Esophagus muscularis mucosa (tissue), 4 donors: ENCODE measurements around the gene PACSIN1.

Source experiments
- EP300 ChIP-seq: sonication (generic); formaldehyde crosslinking; IDR thresholded peaks from one replicate; pipeline ENCODE4 v1.6.1; 2017; ENCODE audit warnings: antibody characterized with exemption
- POLR2A ChIP-seq: fragments of 450-650 bp; IDR thresholded peaks from one replicate; pipeline ENCODE4 v1.6.1; 2017; ENCODE audit warnings: antibody characterized with exemption, moderate library complexity, mild to moderate bottlenecking, low read depth
- POLR2AphosphoS5 ChIP-seq, 2 donors: sonication (generic); formaldehyde crosslinking; IDR thresholded peaks; one replicate each; pipeline ENCODE4 v1.6.1; 2017; ENCODE audit warnings: antibody characterized with exemption in 2 of 2
- TF ChIP-seq, protein P1 (sequence below), 3 experiments: fragments of 200-600 bp in 2 of 3; fragments of 450-650 bp in 1 of 3; sonication (generic) in 2 of 3; IDR thresholded peaks; one replicate each; pipeline ENCODE4 v1.5.1; 2017 to 2019; ENCODE audit warnings: antibody characterized with exemption in 3 of 3, mild to moderate bottlenecking in 2 of 3, moderate library complexity in 1 of 3

DNA sequence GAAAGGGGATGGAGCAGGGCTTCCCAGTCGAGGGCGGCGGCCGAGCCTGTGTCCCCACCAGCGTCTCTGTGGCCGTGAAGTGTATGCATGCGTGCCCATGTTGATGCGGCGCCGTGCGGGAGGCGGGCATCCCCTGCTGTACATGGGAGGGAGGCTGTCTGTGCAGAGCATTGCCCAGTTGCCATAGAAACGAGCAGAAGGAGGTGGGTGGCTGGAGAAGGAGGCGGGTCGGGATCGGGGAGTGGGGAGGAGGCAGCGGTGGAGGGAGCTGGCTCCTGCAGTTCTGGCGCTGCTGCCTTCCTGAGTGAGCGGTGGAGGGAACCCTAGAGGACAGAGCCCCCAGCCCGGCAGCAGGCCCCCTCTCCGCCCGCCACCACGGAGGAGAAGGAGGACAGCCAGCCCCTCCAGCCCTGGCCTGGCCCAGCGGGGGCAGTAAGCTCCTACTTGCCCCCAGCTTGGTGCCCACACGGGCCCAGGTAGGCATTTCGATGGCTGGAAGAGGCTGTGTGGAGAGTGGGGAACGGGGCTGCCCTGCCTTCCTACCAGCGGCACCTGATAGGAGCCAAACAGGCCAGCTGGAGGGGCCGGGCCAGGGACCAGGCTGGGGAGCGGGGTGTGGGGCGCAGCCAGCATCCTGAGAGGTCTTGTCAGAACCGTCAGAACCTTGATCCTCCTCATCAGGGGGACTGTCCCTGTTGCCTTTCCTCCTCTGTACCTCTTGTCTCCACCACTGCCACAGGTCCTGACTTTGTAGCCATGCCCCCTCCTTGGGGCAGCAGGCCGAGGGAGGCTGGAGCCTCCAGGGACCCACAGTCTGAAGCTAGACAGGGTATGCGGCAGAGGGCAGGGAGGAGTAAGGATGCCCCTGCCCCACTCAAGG is 49.0 kb downstream of the PACSIN1 start:
- no peak for TF ChIP-seq POLR2A
- TF ChIP-seq, protein P1, sequence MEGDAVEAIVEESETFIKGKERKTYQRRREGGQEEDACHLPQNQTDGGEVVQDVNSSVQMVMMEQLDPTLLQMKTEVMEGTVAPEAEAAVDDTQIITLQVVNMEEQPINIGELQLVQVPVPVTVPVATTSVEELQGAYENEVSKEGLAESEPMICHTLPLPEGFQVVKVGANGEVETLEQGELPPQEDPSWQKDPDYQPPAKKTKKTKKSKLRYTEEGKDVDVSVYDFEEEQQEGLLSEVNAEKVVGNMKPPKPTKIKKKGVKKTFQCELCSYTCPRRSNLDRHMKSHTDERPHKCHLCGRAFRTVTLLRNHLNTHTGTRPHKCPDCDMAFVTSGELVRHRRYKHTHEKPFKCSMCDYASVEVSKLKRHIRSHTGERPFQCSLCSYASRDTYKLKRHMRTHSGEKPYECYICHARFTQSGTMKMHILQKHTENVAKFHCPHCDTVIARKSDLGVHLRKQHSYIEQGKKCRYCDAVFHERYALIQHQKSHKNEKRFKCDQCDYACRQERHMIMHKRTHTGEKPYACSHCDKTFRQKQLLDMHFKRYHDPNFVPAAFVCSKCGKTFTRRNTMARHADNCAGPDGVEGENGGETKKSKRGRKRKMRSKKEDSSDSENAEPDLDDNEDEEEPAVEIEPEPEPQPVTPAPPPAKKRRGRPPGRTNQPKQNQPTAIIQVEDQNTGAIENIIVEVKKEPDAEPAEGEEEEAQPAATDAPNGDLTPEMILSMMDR (IDR thresholded peaks at IDR 0.05) = peak in 1 of 3 experiments; percentile 9
- no peak for TF ChIP-seq POLR2AphosphoS5 (IDR thresholded peaks at IDR 0.05)
- no peak for TF ChIP-seq EP300
